GM19239 (cell line): Measurements from ENCODE around the gene RND2.
"Not testable (repeated sequence)": the region's sequence is repeated elsewhere in the genome, so short reads cannot be mapped to it uniquely, and the experiment has no call there.

Experiments
- DNase-seq: peaks from one replicate; pipeline ENCODE4 v3.0.0; 2011; ENCODE audit warnings: low spot score; ENCODE audit not compliant: insufficient read length
- FAIRE-seq: peaks from 2 replicates; lab custom pipeline; 2011; peaks lifted over from hg19 to GRCh38; lab: Jason Lieb, UNC

Gene RND2

GRCh38 chr17:43025766-43026537 is 921 bp downstream of the RND2 start:
- DNase-seq (no peak), FAIRE-seq (no peak)

- DNase-seq, result no peak
- no peak for FAIRE-seq
These were observed 1.6 kb downstream of the RND2 start for GRCh38 chr17:43026595-43026994.

GRCh38 chr17:43027091-43028032 is 2.3 kb downstream of the RND2 start:
- DNase-seq (no peak), FAIRE-seq (no peak)

- no peak for FAIRE-seq
- DNase-seq, result no peak
These were observed 3.3 kb downstream of the RND2 start for GRCh38 chr17:43028221-43028861.

GRCh38 chr17:43030137-43030767 is 5.2 kb downstream of the RND2 start:
- DNase-seq (no peak), FAIRE-seq (no peak)

GRCh38 chr17:43031666-43032065 is 6.6 kb downstream of the RND2 start:
- no peak for FAIRE-seq

GRCh38 chr17:43033948-43034881 is 9.2 kb downstream of the RND2 start:
- no peak for FAIRE-seq
- DNase-seq, result no peak

More at GRCh38 chr17:43031666-43032065, 6.6 kb downstream of the RND2 start:
- DNase-seq, result no peak

- no peak for DNase-seq
- no peak for FAIRE-seq
These were observed 9.9 kb downstream of the RND2 start for GRCh38 chr17:43034894-43035293.

- FAIRE-seq, result no peak
- DNase-seq, result no peak
These were observed 14.6 kb downstream of the RND2 start for GRCh38 chr17:43039646-43040045.

- no peak for DNase-seq
These were observed 15.6 kb downstream of the RND2 start for GRCh38 chr17:43040655-43041054.

GRCh38 chr17:43042025-43042628 is 17.1 kb downstream of the RND2 start:
- FAIRE-seq (no peak), DNase-seq (no peak)

More at GRCh38 chr17:43040655-43041054, 15.6 kb downstream of the RND2 start:
- no peak for FAIRE-seq

GRCh38 chr17:43043307-43043706 is 18.3 kb downstream of the RND2 start:
- DNase-seq, result no peak
- no peak for FAIRE-seq

- no peak for FAIRE-seq
- DNase-seq, result no peak
These were observed 19.0 kb downstream of the RND2 start for GRCh38 chr17:43044024-43044423.

GRCh38 chr17:43051969-43052368 is 26.9 kb downstream of the RND2 start:
- DNase-seq, result no peak

GRCh38 chr17:43053008-43053407 is 28.0 kb downstream of the RND2 start:
- DNase-seq, FAIRE-seq: not testable (repeated sequence)

More at GRCh38 chr17:43051969-43052368, 26.9 kb downstream of the RND2 start:
- no peak for FAIRE-seq

- FAIRE-seq (no peak), DNase-seq (no peak)
These were observed 31.0 kb downstream of the RND2 start for GRCh38 chr17:43056051-43056450.

GRCh38 chr17:43062984-43063638 is 38.1 kb downstream of the RND2 start:
- DNase-seq (no peak), FAIRE-seq (no peak)
